CD4-positive, alpha-beta T cell treated with Interleukin-4 for 1 hour (primary cell): Measurements from ENCODE around the gene CHRNA7.

ENCODE experiments used
- DNase-seq, 2 donors: peaks; one replicate each; pipeline ENCODE4 v3.0.0-alpha.2; 2020 to 2022

The CHRNA7 gene

GRCh38 chr15:32089851-32090359, 59.6 kb downstream of the CHRNA7 start:
- no peak for DNase-seq

GRCh38 chr15:32091505-32092380, 61.4 kb downstream of the CHRNA7 start:
- no peak for DNase-seq

- DNase-seq = no peak
These were observed 65.9 kb downstream of the CHRNA7 start for GRCh38 chr15:32096213-32096612.

- DNase-seq = no peak
These were observed 66.8 kb downstream of the CHRNA7 start for GRCh38 chr15:32096916-32097617.

GRCh38 chr15:32098033-32098432, 67.7 kb downstream of the CHRNA7 start:
- DNase-seq = no peak

- no peak for DNase-seq
These were observed 68.9 kb downstream of the CHRNA7 start for GRCh38 chr15:32099097-32099785.

GRCh38 chr15:32099956-32100684, 69.8 kb downstream of the CHRNA7 start:
- no peak for DNase-seq

- no peak for DNase-seq
These were observed 74.0 kb downstream of the CHRNA7 start for GRCh38 chr15:32104061-32104995.

- DNase-seq = no peak
These were observed 75.2 kb downstream of the CHRNA7 start for GRCh38 chr15:32105258-32106241.

GRCh38 chr15:32106401-32107381, 76.4 kb downstream of the CHRNA7 start:
- DNase-seq = no peak

GRCh38 chr15:32107477-32108080, 77.3 kb downstream of the CHRNA7 start:
- no peak for DNase-seq

GRCh38 chr15:32108661-32109060, 78.3 kb downstream of the CHRNA7 start:
- no peak for DNase-seq

GRCh38 chr15:32112101-32112500, 81.8 kb downstream of the CHRNA7 start:
- DNase-seq = no peak

GRCh38 chr15:32113224-32113623, 82.9 kb downstream of the CHRNA7 start:
- DNase-seq = no peak

GRCh38 chr15:32117122-32117521, 86.8 kb downstream of the CHRNA7 start:
- no peak for DNase-seq

GRCh38 chr15:32119286-32119685, 89.0 kb downstream of the CHRNA7 start:
- DNase-seq = no peak

- DNase-seq = no peak
These were observed 89.5 kb downstream of the CHRNA7 start for GRCh38 chr15:32119694-32120330.
